ENCODE measurements around the gene JOSD2.

JOSD2 gene

GRCh38 chr19:50511069-50511822 is at the start of gene JOSD2:
TSS of gene JOSD2 (minus strand) at chr19:50511191. CDS start at chr19:50510431, 760 bp downstream.
- H2AFZ ChIP-seq, result peak within 1 kb of the TSS; percentile 98
- H3K9me3 ChIP-seq (ENCODE audit: control insufficient read depth, low read length), result no peaks in the 10 kb centered on the region
- H3K4me2 ChIP-seq (ENCODE audit: low read length), result peak within 1 kb of the TSS; percentile 96
- H3K27ac ChIP-seq, result peak within 1 kb of the TSS; percentile 80
- H3K4me1 ChIP-seq, result peaks cover 13% of the 10 kb centered on the region
- no peaks in the 10 kb centered on the region for H3K79me2 ChIP-seq
- no peak for TF ChIP-seq CTCF (IDR thresholded peaks at IDR 0.05)
- no peaks in the 10 kb centered on the region for H3K27me3 ChIP-seq (ENCODE audit: control insufficient read depth, insufficient read depth, low read length)
- no peaks in the 10 kb centered on the region for H3K36me3 ChIP-seq (ENCODE audit: control insufficient read depth, insufficient read depth, low read length)
- peak within 1 kb of the TSS; percentile 86 for H3K4me3 ChIP-seq (ENCODE audit: low read depth, low read length)
- H3K9ac ChIP-seq, result peak within 1 kb of the TSS; percentile 23

GRCh38 chr19:50559636-50560035 is 48.6 kb upstream of the JOSD2 start:
- Histone ChIP-seq H3K4me2 (ENCODE audit: low read length) (no peak overlapping the region), H3K9me3 (ENCODE audit: control insufficient read depth, low read length) (no peaks in the 10 kb centered on the region), H3K4me1 (peaks cover 4% of the 10 kb centered on the region), H3K9ac (no peak overlapping the region), H3K36me3 (ENCODE audit: control insufficient read depth, insufficient read depth, low read length) (no peaks in the 10 kb centered on the region), H3K4me3 (ENCODE audit: low read depth, low read length) (no peak overlapping the region), H2AFZ (peak overlapping the region; percentile 20), H3K27ac (no peak overlapping the region), H3K27me3 (ENCODE audit: control insufficient read depth, insufficient read depth, low read length) (peaks cover 4% of the 10 kb centered on the region), H3K79me2 (no peaks in the 10 kb centered on the region)
- TF ChIP-seq CTCF (IDR thresholded peaks at IDR 0.05), result no peak

- no peak for TF ChIP-seq CTCF (IDR thresholded peaks at IDR 0.05)
Measured at GRCh38 chr19:50558449-50558848, 47.5 kb upstream of the JOSD2 start.

GRCh38 chr19:50558039-50558438 is 47.0 kb upstream of the JOSD2 start:
- no peaks in the 10 kb centered on the region for H3K36me3 ChIP-seq (ENCODE audit: control insufficient read depth, insufficient read depth, low read length)
- no peak overlapping the region for H2AFZ ChIP-seq
- H3K4me1 ChIP-seq, result peaks cover 4% of the 10 kb centered on the region
- H3K27ac ChIP-seq, result no peak overlapping the region
- no peak for TF ChIP-seq CTCF (IDR thresholded peaks at IDR 0.05)
- H3K9me3 ChIP-seq (ENCODE audit: control insufficient read depth, low read length), result no peaks in the 10 kb centered on the region
- H3K4me3 ChIP-seq (ENCODE audit: low read depth, low read length), result no peak overlapping the region
- no peak overlapping the region for H3K9ac ChIP-seq
- no peak overlapping the region for H3K4me2 ChIP-seq (ENCODE audit: low read length)
- peaks cover 4% of the 10 kb centered on the region for H3K27me3 ChIP-seq (ENCODE audit: control insufficient read depth, insufficient read depth, low read length)
- no peaks in the 10 kb centered on the region for H3K79me2 ChIP-seq

More at GRCh38 chr19:50558449-50558848, 47.5 kb upstream of the JOSD2 start:
- Histone ChIP-seq H3K27ac (no peak overlapping the region), H3K9ac (no peak overlapping the region), H3K4me3 (ENCODE audit: low read depth, low read length) (no peak overlapping the region), H3K4me2 (ENCODE audit: low read length) (no peak overlapping the region), H3K4me1 (peaks cover 4% of the 10 kb centered on the region), H2AFZ (no peak overlapping the region), H3K27me3 (ENCODE audit: control insufficient read depth, insufficient read depth, low read length) (peaks cover 4% of the 10 kb centered on the region), H3K36me3 (ENCODE audit: control insufficient read depth, insufficient read depth, low read length) (no peaks in the 10 kb centered on the region), H3K9me3 (ENCODE audit: control insufficient read depth, low read length) (no peaks in the 10 kb centered on the region), H3K79me2 (no peaks in the 10 kb centered on the region)

Data from parathyroid adenoma (tissue), 2 donors.